Spleen (tissue), 11 donors: ENCODE measurements around the gene AFAP1L1. TPM values are rescaled to one million over a fixed set of nuclear protein-coding genes. Genes with fewer than 3 reads are reported as not detected.

Source experiments
- DNase-seq: peaks from one replicate; pipeline ENCODE4 v3.0.0-alpha.2; 2020
- H3K27ac ChIP-seq, 8 donors: fragments of 200-600 bp; sonication (generic) in 7 of 8; 1 replicate in 4 of 8; 2 replicates in 4 of 8; pipeline versions ENCODE4 v1.5.0 to v1.8.0; 2016 to 2021; ENCODE audit warnings: inconsistent platforms in 4 of 8, mild to moderate bottlenecking in 4 of 8, moderate library complexity in 1 of 8
- H3K27me3 ChIP-seq, 7 donors: fragments of 200-600 bp; sonication (generic) in 6 of 7; replicated peaks in 1 of 7; 1 replicate in 4 of 7; 2 replicates in 3 of 7; pipeline versions ENCODE4 v1.5.0 to v1.8.0; 2016 to 2021; ENCODE audit warnings: inconsistent platforms in 3 of 7, mild to moderate bottlenecking in 1 of 7
- H3K36me3 ChIP-seq, 6 donors: fragments of 200-600 bp; sonication (generic) in 5 of 6; 1 replicate in 4 of 6; 2 replicates in 2 of 6; pipeline versions ENCODE4 v1.5.0 to v1.8.0; 2016 to 2021; ENCODE audit warnings: inconsistent platforms in 2 of 6
- H3K4me1 ChIP-seq, 6 donors: fragments of 200-600 bp; sonication (generic) in 5 of 6; 1 replicate in 3 of 6; 2 replicates in 3 of 6; pipeline versions ENCODE4 v1.5.0 to v1.8.0; 2016 to 2021; ENCODE audit warnings: inconsistent platforms in 3 of 6
- H3K4me3 ChIP-seq, 8 donors: fragments of 200-600 bp; sonication (generic) in 7 of 8; 1 replicate in 4 of 8; 2 replicates in 4 of 8; pipeline versions ENCODE4 v1.5.0 to v1.8.0; 2016 to 2021; ENCODE audit warnings: inconsistent platforms in 4 of 8, mild to moderate bottlenecking in 4 of 8, moderate library complexity in 2 of 8
- H3K9me3 ChIP-seq, 8 donors: fragments of 200-600 bp; sonication (generic) in 7 of 8; 1 replicate in 4 of 8; 2 replicates in 4 of 8; pipeline versions ENCODE4 v1.5.0 to v1.8.0; 2016 to 2021; ENCODE audit warnings: inconsistent platforms in 4 of 8
- CTCF ChIP-seq, 11 experiments: fragments of 200-600 bp in 7 of 11; fragments of 450-650 bp in 4 of 11; sonication (generic) in 4 of 11; IDR thresholded peaks in 8 of 11; conservative IDR thresholded peaks in 3 of 11; 1 replicate in 7 of 11; 2 replicates in 4 of 11; pipeline versions ENCODE4 v1.4.0 to v1.8.0; 2016 to 2021; ENCODE audit warnings: antibody characterized with exemption in 11 of 11, inconsistent platforms in 4 of 11, mild to moderate bottlenecking in 1 of 11
- POLR2A ChIP-seq, 3 donors: fragments of 450-650 bp; IDR thresholded peaks; one replicate each; pipeline ENCODE4 v1.5.1; 2017; ENCODE audit warnings: antibody characterized with exemption in 3 of 3, mild to moderate bottlenecking in 1 of 3
- POLR2AphosphoS5 ChIP-seq, 3 donors: sonication (generic); formaldehyde crosslinking; IDR thresholded peaks; one replicate each; pipeline ENCODE4 v1.5.1; 2017; ENCODE audit warnings: antibody characterized with exemption in 3 of 3
- WGBS, 5 donors: extraction: QIAGEN DNeasy Blood & Tissue Kit in 3 of 5; methylation state at CpG; one replicate each; pipeline versions ENCODE4 v1.1.5 to v1.1.7; 2013 to 2018; 5-methylcytosine and 5-hydroxymethylcytosine counted together
- intact Hi-C: fragments of 100-400 bp; cut with DNase I; formaldehyde crosslinking; loops from one replicate; pipeline ENCODE4 v1.15.0; 2023; ENCODE audit warnings: low total_unique reads
- polyA plus RNA-seq, 3 donors: library from polyadenylated mRNA; stranded (reverse); fragments of 200-250 nt; gene quantifications; one replicate each; pipeline ENCODE4 v1.2.1, GENCODE V29; 2013
- total RNA-seq, 7 donors: library from RNA; depleted of rRNA in 3 of 7; stranded (reverse); fragments of >200 nt in 3 of 7; fragmentation: NEBNext Ultra II Directional in 4 of 7; extraction: Animal tissue kit (Norgen Biotek cat#: 25700) in 4 of 7; gene quantifications; one replicate each; pipeline versions ENCODE4 v1.1.0 to v1.2.1, GENCODE V29; 2016 to 2021
- donor health status: healthy with polysubstance abuse.
- donor health status: DM: no; HTN: no; CAD: no; lungs with moderate emphysema.
- donor health status: DM: no; HTN: no; CAD: no.
- donor health status: Bipolar disorder and iron deficiency.
- donor health status: healthy.
- donor health status: DM: no; HTN: no; CAD: no.
- donor health status: DM: yes; HTN: yes; CAD: no.

AFAP1L1 gene
- total and polyA plus RNA-seq, 10 donors: 1.7 to 21.8 (median 10.3) TPM

DNA sequence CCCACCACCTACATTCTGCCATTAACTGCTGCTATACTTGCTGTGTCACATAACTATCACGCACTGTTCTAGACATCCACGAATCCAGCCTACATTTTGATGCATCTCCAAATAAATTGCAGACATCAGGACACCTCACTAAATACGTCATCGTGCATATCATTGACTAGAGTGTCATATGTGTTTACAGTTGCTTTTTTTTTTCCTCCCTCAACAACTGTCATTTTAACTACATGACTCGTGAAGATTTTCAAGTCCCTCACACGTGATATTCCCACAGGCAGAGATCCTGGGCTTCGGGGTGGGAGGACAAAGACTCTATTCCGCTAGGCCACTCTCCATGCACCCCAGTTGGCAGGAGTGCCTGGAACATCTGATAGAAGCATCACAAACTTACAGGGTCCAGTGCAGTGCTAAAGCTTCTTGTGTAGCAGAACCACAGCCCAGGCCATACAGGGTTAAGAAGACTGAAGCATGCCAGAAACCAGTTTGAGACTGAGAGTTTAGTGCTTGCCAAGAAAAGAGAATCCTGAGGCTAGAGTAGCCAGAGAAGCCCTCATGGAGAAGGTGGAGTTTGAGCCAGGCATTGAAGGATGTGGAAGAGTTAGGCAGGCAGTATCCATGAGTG, 87.3 kb downstream of the AFAP1L1 start:
- Histone ChIP-seq H3K36me3 (peaks cover 0 to 22% (median 8%) of the 10 kb centered on the region in 6 donors), H3K27ac (peak overlapping the region in 3 of 8 donors; percentile 79 to 90 (median 88)), H3K4me3 (peak overlapping the region in 2 of 8 donors; percentile 85 to 92), H3K4me1 (peaks cover 4 to 49% (median 30%) of the 10 kb centered on the region in 6 donors), H3K9me3 (no peaks in the 10 kb centered on the region), H3K27me3 (no peaks in the 10 kb centered on the region)
- 86 to 93% (median 87%) methylated on average over 8 of the region's 8 CpGs for WGBS, 5 donors
- TF ChIP-seq POLR2AphosphoS5 (IDR thresholded peaks at IDR 0.05) (no peak), CTCF (IDR thresholded peaks at IDR 0.05 in 8 of 11, conservative IDR thresholded peaks at IDR 0.05 in 3 of 11) (no peak), POLR2A (IDR thresholded peaks at IDR 0.05) (no peak)
- intact Hi-C loops: no loop called here
- DNase-seq: no peak

- peaks cover 4 to 45% (median 30%) of the 10 kb centered on the region in 6 donors for H3K4me1 ChIP-seq
- whole genome bisulfite sequencing, 5 donors: 40 to 65% (median 50%) methylated on average over 1 of the region's 1 CpG
- TF ChIP-seq POLR2AphosphoS5 (IDR thresholded peaks at IDR 0.05): no peak
- TF ChIP-seq POLR2A (IDR thresholded peaks at IDR 0.05): no peak
- TF ChIP-seq CTCF (IDR thresholded peaks at IDR 0.05 in 8 of 11, conservative IDR thresholded peaks at IDR 0.05 in 3 of 11): no peak
- no peaks in the 10 kb centered on the region for H3K27me3 ChIP-seq
- H3K9me3 ChIP-seq: no peaks in the 10 kb centered on the region
- intact Hi-C loops: no loop called here
- DNase-seq: no peak
- H3K4me3 ChIP-seq: no peak overlapping the region
- peaks cover 0 to 9% (median 3%) of the 10 kb centered on the region in 6 donors for H3K36me3 ChIP-seq
- peak overlapping the region in 4 of 8 donors; percentile 4 to 46 (median 32) for H3K27ac ChIP-seq
These were observed 88.6 kb downstream of the AFAP1L1 start for GRCh38 chr5:149360272-149360671.

GRCh38 chr5:149362541-149362940, 90.9 kb downstream of the AFAP1L1 start:
- Histone ChIP-seq H3K4me1 (peaks cover under 1 to 40% (median 26%) of the 10 kb centered on the region in 6 donors), H3K4me3 (no peak overlapping the region), H3K27me3 (no peaks in the 10 kb centered on the region), H3K9me3 (no peaks in the 10 kb centered on the region), H3K36me3 (peaks cover 0 to 3% (median 0%) of the 10 kb centered on the region in 6 donors), H3K27ac (no peak overlapping the region)
- DNase-seq: no peak
- WGBS, 5 donors: 91 to 96% (median 95%) methylated on average over 9 to 12 of the region's 12 CpGs
- intact Hi-C loops: no loop called here
- TF ChIP-seq POLR2A (IDR thresholded peaks at IDR 0.05) (no peak), CTCF (IDR thresholded peaks at IDR 0.05 in 8 of 11, conservative IDR thresholded peaks at IDR 0.05 in 3 of 11) (no peak), POLR2AphosphoS5 (IDR thresholded peaks at IDR 0.05) (no peak)

- TF ChIP-seq CTCF (IDR thresholded peaks at IDR 0.05 in 8 of 11, conservative IDR thresholded peaks at IDR 0.05 in 3 of 11) (no peak), POLR2A (IDR thresholded peaks at IDR 0.05) (no peak), POLR2AphosphoS5 (IDR thresholded peaks at IDR 0.05) (no peak)
- H3K4me1 ChIP-seq: peaks cover 0 to 39% (median 23%) of the 10 kb centered on the region in 6 donors
- no peak for DNase-seq
- H3K27ac ChIP-seq: no peak overlapping the region
- H3K9me3 ChIP-seq: no peaks in the 10 kb centered on the region
- H3K4me3 ChIP-seq: no peak overlapping the region
- no peaks in the 10 kb centered on the region for H3K27me3 ChIP-seq
- H3K36me3 ChIP-seq: peaks cover 0 to 3% (median 0%) of the 10 kb centered on the region in 6 donors
- intact Hi-C loops: no loop called here
These were observed 91.7 kb downstream of the AFAP1L1 start for GRCh38 chr5:149363358-149363757.
